Measurements from ENCODE around the gene GAS7.

Gene GAS7

DNA sequence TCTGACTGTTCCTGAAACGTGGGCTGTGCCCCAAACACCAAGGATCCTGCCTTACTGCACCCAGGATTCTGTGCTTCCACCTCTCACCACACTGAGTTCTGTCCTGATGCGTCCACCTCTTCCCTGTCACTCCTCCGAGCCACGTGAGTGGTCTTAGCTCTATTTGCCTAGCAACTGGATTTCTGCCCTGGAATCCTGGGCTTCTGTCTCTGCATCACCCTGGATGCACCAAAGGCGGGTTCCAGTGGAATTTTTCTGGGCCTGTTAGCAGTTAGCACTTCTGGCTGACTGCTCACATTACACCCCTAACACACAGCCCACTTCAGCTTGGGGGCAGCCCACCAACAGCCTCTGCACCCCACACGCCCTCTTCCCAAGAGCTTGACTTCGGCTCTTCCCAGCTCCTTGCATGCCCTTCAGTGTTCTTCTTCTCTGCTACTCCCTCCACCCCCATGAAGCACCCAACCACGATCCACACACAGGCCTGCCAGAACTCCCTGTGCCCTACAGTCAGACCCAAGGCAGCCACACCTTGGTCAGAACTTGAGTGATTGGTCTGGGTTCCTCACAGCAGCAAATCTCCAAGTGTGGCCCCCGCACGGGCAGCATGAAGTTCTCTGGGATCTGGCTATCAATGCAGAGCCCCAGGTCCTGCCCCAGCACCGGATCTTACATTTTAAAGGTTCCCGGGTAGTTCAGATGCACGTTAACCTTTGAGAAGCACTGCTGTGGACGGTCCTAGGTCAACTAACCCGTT, 163.5 kb downstream of the GAS7 start:
- TF ChIP-seq, protein P1, sequence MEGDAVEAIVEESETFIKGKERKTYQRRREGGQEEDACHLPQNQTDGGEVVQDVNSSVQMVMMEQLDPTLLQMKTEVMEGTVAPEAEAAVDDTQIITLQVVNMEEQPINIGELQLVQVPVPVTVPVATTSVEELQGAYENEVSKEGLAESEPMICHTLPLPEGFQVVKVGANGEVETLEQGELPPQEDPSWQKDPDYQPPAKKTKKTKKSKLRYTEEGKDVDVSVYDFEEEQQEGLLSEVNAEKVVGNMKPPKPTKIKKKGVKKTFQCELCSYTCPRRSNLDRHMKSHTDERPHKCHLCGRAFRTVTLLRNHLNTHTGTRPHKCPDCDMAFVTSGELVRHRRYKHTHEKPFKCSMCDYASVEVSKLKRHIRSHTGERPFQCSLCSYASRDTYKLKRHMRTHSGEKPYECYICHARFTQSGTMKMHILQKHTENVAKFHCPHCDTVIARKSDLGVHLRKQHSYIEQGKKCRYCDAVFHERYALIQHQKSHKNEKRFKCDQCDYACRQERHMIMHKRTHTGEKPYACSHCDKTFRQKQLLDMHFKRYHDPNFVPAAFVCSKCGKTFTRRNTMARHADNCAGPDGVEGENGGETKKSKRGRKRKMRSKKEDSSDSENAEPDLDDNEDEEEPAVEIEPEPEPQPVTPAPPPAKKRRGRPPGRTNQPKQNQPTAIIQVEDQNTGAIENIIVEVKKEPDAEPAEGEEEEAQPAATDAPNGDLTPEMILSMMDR (IDR thresholded peaks at IDR 0.05): no peak

DNA sequence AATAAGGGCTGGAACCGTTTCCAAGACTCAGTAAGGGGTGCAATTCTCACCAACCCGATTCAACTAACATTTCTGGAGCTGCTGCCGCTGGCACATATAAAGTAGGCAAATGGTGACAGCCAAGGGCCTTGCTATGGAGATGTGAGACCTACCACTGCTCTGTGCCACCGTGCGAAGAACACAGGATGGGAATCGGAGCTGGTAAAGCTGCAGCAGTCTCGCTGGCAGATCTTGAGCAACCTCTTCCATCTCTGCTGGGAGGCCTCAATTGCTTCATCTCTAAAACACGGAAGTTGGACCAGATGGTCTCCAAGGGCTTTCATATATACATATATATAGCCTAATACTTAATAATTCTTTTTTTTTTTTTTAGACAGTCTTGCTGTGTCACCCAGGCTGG, 164.4 kb downstream of the GAS7 start:
- TF ChIP-seq, protein P1 (IDR thresholded peaks at IDR 0.05): no peak

DNA sequence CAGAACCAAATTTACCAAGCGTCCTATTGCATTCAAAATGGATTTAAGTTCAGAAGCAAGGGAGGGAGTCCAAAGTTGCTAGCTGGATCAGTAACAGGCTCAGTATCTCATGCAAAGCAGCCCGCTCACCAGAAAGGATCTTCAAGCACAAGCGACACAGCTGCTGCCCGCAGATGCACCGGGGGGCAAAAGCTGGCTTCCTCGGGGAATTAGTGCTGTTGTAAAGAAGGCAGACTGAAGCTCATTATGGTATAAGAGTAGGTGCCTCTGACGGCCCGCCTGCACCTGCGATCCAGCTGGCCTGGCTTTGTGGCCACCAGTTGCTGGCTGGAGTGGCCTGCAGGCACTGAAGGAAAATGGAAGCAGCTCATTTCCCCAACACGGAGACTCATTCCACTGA, 165.0 kb downstream of the GAS7 start:
- TF ChIP-seq, protein P1 (IDR thresholded peaks at IDR 0.05): no peak

DNA sequence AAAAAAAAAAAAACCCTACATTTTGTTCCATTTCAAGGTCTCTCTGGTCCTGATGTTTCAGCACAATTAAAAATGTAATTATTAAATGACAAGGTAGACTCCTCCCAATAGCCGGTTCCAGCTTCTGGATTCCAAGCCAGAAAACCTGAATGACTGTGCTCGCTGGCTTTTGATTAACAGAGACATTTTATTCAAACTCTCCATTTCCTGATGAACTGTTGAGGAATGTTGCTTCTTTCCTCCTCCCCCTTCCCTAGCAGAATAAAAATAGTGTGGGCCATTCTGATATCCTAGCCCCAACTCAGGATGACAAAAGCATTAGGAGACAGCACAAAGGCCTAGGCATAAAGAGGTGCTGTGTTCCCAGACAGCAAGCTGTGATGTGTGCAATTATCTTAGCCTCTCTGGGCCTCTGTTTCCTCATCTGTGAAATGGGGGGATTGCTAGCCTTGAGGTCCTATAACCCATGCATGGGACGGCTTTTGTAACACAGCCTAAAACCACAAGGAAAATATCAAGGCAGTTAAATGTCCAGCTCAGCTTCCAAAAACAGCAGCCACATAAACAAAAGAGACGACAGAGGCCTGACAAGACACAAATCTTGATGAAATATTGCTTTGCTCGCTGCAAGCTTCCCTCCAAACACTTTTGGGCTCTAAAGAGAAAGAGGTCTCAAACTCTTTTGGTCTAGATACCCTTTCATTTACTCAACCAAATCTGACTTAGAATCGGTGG, 166.1 kb downstream of the GAS7 start:
- TF ChIP-seq, protein P1 (IDR thresholded peaks at IDR 0.05): no peak

DNA sequence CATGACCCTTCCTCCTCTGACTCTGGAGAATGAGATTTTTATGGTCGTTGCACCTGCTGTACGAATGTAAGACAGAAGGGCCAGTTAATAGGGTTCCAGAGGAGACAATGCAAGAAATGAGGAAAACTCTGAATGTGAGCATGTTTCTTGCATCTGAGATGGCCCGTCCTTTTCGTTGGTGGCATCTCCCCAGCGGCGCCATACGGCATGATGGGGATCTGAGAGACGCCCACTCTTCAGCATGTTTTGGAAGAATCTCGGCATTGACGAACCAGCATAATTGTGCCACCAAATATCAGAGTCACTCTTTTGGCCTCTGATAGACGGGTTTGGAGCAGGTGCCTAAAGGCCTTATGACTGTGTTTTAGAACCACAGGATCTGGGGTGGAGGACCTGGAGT, 166.8 kb downstream of the GAS7 start:
- TF ChIP-seq, protein P1 (IDR thresholded peaks at IDR 0.05): no peak

DNA sequence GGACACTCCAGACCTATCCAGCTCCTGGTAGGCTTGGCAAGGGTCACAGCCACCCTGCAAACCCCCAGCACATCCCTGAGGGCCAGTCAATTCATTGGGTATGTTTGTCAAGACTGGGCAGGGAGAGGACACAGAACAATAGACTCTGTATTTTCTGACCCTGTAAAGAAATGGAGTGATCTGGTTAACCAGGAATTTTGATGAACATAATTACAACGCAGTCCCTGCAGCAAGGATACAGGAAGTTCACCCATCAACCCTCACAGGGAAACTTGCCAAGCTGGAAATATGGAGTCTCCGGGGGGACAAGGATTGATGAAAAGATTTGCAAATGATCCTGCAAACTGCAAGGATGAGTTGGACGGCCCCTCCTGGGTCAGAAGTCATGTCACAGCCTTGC, 167.3 kb downstream of the GAS7 start:
- TF ChIP-seq, protein P1 (IDR thresholded peaks at IDR 0.05): no peak

DNA sequence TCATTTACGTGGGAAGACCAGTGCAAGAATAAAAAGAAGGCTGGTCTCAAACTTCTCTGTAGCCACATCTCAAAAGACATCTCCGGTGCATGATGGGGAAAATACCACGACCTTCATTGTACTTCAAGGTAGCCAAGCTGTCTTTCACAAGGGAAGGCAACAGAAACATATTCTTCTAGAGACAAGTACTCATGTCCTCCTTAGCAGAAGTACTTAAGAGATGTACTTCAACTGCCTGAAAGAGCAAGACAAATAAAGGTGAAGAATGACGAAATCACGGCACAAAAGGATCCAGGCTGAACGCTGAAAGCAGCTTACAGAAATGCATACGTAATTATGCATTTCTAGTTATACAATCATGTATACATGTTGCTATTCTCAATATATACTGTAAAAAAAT, 169.3 kb downstream of the GAS7 start:
- TF ChIP-seq, protein P1 (IDR thresholded peaks at IDR 0.05): no peak
